Left cardiac atrium (tissue), 4 donors: Measurements from ENCODE around the gene LHFPL5. TPM values are rescaled to one million over a fixed set of nuclear protein-coding genes. Genes with fewer than 3 reads are reported as not detected.

ENCODE experiments used
- ATAC-seq, 2 donors: fragments of 200-7000 bp; cut with Tn5 transposase; one replicate each; pipeline ENCODE4 v1.9.1; 2020; ENCODE audit warnings: mild to moderate bottlenecking in 2 of 2, moderate library complexity in 2 of 2
- DNase-seq: peaks from one replicate; pipeline ENCODE4 v3.0.0-alpha.2; 2020
- intact Hi-C, 2 donors: fragments of 100-400 bp; cut with DNase I; formaldehyde crosslinking; loops; one replicate each; pipeline versions ENCODE4 v1.14.1 to v1.15.1; 2022 to 2023
- long read RNA-seq: library from polyadenylated mRNA; unstranded; transcript quantifications from one replicate; pipeline ENCODE4 v2.0.0, GENCODE V29; 2021
- total RNA-seq, 2 donors: library from RNA; stranded (reverse); fragmentation: NEBNext Ultra II Directional; extraction: Animal tissue kit (Norgen Biotek cat#: 25700); gene quantifications; one replicate each; pipeline ENCODE4 v1.2.1, GENCODE V29; 2021
- donor health status: DM: no; HTN: yes; CAD: no.
- donor health status: DM: no; HTN: yes; CAD: no; lungs with severe emphysema.
- donor health status: DM: yes; HTN: yes; CAD: no.
- donor health status: Dilated cardiomyopathy.

The LHFPL5 gene
- total RNA-seq, result not detected
- long read RNA-seq, result 0 reads

DNA sequence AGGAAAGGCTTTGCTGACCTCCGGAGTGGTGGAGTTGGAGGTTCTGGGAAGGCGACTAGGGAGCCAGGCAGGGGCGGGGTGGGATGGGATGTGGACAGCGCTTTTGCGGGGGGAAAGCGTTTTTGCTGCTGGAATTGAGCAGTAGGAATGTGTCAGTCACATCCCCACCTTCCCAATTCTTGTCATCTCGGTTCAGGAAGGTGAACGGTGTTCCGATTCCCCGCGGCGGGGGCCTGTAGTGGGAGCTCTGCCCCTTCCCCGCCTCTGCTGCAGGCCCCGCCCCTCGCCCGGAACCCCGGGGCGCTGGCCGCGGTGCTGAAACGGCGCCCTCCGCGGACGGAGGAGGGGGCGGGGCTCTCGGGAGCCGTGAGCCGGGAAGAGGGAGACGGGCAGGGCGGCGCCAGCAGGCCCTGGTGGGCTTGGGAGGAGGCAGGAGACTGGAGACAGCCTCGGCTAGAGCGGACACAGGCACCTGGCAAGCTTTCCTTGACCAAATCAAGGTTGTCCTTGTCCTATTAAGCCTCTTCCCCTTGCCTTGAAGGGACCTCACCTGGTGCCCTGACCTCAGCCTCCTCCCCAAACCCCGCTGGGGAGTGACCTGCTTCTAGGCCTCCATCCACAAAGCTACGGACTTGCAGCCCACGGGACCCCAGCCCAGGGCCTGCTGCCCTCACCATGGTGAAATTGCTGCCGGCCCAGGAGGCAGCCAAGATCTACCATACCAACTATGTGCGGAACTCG, at the start of gene LHFPL5:
Gene LHFPL5 (plus strand): TSS at position 357 of the 741 bp plus-strand sequence. CDS start 319 bp downstream, at position 676.
- DNase-seq (peak; percentile 40), ATAC-seq (peak; percentile 83 to 94)
- intact Hi-C loops, result no loop called here

DNA sequence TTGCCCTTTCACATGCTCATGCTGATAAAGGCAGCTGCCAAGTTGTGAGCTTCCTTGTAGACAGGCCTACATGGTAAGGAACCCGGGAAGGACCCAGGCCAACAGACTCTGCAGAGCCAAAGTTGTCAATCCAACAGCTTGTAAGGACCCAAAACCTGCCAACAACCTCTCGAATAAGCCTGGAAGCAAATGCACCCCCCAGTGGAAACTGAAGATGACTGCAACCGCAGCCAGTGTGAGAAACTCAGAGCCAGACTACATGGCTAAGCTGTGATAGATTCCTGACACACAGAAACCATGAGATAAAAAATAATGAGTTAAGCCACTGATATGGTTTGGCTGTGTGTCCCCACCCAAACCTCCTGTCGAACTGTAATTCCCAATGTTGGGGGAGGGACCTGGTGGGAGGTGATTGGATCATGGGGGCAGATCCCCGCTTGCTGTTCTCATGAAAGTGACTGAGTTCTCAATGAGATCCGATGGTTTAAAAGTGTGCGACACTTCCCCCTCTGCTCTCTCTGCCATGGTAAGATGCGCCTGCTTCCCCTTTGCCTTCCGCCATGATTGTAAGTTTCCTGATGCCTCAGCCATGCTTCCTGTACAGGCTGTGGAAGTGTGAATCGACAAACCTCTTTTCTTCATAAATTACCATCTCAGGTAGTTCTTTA, 47.6 kb upstream of the LHFPL5 start:
- no peak for ATAC-seq
- no peak for DNase-seq
- intact Hi-C loops, result no loop called here

DNA sequence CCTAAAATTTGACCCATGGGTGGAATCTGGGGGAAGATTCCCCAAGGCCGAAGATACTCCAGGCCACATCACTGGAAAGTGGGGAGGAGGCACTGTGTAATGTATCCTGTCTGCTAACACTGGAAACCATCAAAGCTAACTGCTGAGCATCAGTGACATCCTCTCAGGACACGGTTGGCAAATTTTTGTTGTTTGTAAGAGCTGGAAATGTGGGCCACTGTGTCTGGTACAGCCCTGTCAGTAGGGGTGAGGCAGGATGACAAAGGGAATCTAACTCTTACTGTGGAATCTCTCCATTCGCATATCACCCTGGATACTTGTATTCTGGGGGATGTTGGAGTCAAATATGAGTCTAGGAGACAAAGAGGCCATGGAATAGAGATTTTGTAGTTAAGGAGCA, 45.7 kb upstream of the LHFPL5 start:
- no peak for ATAC-seq
- no peak for DNase-seq
- intact Hi-C loops, result no loop called here

- DNase-seq (no peak), ATAC-seq (no peak)
- intact Hi-C loops, result no loop called here
Observed at GRCh38 chr6:35765739-35766138, 39.4 kb upstream of the LHFPL5 start.

GRCh38 chr6:35769211-35769610, 35.9 kb upstream of the LHFPL5 start:
- ATAC-seq, result no peak
- DNase-seq, result no peak
- intact Hi-C loops, result no loop called here

- DNase-seq, result no peak
- intact Hi-C loops, result no loop called here
- no peak for ATAC-seq
Observed at GRCh38 chr6:35771343-35771627, 33.9 kb upstream of the LHFPL5 start.

DNA sequence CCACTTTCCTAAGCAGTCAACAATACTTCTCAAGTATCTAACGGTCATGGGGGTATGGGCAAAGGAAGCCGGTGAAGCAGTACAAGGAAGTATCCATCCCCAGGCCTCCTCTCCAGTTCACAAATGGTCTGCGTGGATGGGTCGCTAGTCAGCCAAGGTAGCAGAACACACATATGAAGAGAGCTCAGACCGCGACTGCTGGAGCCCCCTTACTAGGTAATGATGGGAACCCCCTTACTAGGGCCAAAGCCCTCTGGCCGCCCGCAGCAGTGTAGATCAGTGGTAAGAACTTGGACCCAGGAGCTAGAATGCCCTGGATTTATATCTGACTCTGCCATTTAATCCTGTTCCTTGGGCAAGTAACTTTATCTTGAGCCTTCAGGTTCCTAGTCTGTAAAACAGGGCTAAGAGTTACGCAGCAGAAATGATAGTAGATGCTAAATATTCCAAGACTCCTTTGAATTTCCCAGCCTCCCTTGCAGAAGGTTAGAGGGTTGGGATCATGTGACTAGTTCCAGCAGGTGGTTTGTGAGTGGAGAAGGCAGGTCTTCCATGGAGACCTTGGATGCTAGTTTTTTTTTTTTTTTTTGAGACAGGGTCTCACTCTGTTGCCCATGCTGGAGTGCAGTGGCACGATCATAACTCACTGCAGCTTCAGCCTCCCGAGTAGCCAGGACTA, 30.9 kb upstream of the LHFPL5 start:
- no peak for ATAC-seq
- intact Hi-C loops, result no loop called here
- DNase-seq, result no peak

- ATAC-seq, result no peak
- intact Hi-C loops, result no loop called here
- DNase-seq, result no peak
Observed at GRCh38 chr6:35775031-35775430, 30.1 kb upstream of the LHFPL5 start.

DNA sequence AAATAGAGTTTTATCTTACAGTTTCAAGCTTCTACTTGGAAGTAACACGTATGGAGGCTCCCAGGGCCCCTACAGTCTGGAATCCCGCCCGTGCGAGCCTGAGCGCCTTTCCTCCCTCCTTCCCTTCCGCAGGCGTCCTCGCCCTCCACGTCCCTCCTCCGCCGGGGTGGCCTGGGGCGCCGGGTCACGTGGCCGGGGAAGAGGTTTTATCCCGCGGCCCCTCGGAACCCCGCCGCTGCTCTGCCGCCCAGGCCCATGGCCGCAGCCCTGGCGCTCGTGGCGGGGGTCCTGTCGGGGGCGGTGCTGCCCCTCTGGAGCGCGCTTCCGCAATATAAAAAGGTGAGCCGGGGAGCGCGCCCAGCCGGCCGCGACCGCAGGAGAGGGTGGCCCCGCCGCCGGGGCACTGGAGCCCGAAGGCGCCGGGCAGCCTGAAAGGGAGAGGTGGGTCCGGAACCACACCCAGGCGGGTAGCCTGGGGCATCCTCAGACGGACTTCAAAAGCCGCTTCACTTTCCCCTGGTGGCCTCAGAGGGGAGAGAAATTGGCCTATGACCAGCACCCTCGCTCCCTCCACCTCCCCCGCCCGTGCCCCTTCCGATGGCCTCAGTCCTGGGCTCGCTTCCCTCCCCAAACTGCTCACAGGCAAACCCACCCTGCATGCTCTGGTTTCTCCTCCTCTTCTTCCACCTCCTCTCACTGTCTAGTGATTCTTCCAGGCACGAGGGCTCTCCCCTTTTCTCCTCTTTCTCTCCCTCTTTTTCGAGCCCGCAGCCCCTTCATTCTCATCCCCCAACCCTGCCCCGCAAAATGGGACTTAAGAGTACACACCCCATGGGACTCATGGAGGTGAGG, 28.6 kb upstream of the LHFPL5 start, which contains the start of gene CLPSL2:
Gene CLPSL2 (plus strand): TSS at position 235 of the 852 bp plus-strand sequence. CDS start 21 bp downstream, at position 256.
- DNase-seq (no peak), ATAC-seq (peak; percentile 5 to 42)
- intact Hi-C loops, result no loop called here

DNA sequence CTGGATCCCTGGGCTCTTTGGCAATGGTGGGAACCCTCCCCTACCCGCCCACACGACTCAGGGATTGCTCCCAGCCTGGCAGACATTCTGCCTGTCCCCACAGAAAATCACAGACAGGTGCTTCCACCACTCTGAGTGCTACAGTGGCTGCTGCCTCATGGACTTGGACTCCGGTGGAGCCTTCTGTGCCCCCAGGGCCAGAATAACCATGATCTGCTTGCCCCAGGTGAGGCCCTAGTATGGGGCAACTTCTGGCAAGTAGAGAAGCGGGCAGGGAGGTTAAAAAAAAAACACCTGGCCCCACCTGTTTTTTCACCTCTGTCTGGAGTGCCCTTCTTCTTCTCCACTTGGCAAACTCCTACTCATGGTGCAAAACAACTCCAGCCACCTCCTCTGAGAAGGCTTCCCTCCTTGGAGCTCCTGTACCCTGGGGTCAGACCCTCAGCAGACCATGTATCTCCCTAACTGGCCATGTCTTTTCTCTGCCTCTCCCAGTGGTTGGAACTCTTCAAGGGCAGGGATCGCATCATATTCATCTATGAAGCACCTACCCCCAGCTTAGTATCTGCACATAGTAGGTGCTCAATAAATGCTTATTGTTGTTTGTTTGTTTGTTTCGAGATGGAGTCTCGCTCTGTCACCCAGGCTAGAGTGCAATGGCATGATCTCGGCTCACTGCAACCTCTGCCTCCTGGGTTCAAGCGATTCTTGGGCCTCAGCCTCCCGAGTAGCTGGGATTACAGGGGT, 27.6 kb upstream of the LHFPL5 start:
- ATAC-seq (no peak), DNase-seq (no peak)
- intact Hi-C loops, result no loop called here

- DNase-seq (no peak), ATAC-seq (no peak)
- intact Hi-C loops, result no loop called here
Observed at GRCh38 chr6:35778437-35778836, 26.7 kb upstream of the LHFPL5 start.

- intact Hi-C loops, result no loop called here
- DNase-seq, result no peak
- ATAC-seq, result no peak
Observed at GRCh38 chr6:35780719-35781118, 24.4 kb upstream of the LHFPL5 start, which contains the start of gene CLPSL1. Gene CLPSL1, plus strand, starts transcription at chr6:35781019. Its CDS starts 92 bp downstream, at chr6:35781111.

DNA sequence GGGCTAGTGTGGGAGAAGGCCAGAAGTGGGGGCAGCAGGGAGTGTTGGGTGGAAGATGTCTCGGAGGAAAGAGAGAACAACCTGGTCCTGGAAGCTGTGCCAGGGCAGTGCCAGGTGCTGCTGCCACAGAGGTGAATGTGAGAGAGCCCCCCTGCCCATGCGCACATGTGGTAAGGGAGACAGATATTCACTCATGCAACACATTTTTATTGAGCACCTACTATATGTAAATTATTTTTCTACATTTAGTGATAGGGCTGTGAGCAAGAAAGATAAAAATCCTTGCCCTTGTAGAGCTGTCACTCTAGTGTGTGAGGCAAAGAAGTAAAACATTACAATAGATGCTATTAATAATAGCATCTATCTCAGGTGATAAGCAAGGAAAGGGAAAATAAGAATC, 23.9 kb upstream of the LHFPL5 start:
- ATAC-seq, result no peak
- no peak for DNase-seq
- intact Hi-C loops, result no loop called here

DNA sequence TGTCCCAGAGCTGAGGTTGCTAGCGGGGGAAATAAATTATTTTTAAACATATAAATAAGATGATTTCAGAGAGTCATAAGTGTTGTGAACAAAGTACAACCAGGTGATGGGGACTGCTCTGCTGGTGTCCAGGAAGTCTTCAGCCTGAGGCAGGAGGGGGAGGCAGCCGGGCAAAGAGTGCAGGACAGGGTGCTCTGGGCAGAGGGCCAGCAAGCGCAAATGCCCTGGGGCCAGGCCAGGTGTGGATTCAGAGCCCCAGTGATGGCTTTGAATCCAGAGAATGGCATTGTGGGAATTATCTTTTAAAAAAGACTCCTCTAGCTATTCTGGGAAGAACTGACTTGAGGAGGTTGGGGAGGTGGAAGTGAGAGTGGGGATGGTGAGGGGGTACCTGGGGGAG, 22.7 kb upstream of the LHFPL5 start:
- no peak for DNase-seq
- intact Hi-C loops, result no loop called here
- ATAC-seq, result no peak

GRCh38 chr6:35784200-35784599, 21.0 kb upstream of the LHFPL5 start:
- intact Hi-C loops, result no loop called here
- no peak for ATAC-seq
- no peak for DNase-seq

GRCh38 chr6:35786272-35786671, 18.9 kb upstream of the LHFPL5 start:
- intact Hi-C loops, result no loop called here
- ATAC-seq, result no peak
- DNase-seq, result no peak

- ATAC-seq (peak in 1 of 2 donors; percentile 55), DNase-seq (no peak)
- intact Hi-C loops, result no loop called here
Observed at GRCh38 chr6:35786810-35787209, 18.3 kb upstream of the LHFPL5 start.

- ATAC-seq (peak in 1 of 2 donors; percentile 11), DNase-seq (no peak)
- intact Hi-C loops, result no loop called here
Observed at GRCh38 chr6:35787266-35788218, 17.6 kb upstream of the LHFPL5 start.
